DOHH2 (cell line): ENCODE results near the gene TXNDC2.

Experiments
- CTCF ChIP-seq: fragments of 200-600 bp; sonication (generic); IDR thresholded peaks from one replicate; pipeline ENCODE4 v1.5.1; 2014; ENCODE audit warnings: antibody characterized with exemption, mild to moderate bottlenecking, low read depth, low read length; ENCODE audit not compliant: poor library complexity, severe bottlenecking
- EZH2phosphoT487 ChIP-seq: fragments of 200-600 bp; sonication (generic); IDR thresholded peaks from 2 replicates; pipeline ENCODE4 v1.6.1; 2017; ENCODE audit warnings: borderline replicate concordance, mild to moderate bottlenecking, antibody characterized with exemption, low read length, moderate library complexity, mixed read lengths

DNA sequence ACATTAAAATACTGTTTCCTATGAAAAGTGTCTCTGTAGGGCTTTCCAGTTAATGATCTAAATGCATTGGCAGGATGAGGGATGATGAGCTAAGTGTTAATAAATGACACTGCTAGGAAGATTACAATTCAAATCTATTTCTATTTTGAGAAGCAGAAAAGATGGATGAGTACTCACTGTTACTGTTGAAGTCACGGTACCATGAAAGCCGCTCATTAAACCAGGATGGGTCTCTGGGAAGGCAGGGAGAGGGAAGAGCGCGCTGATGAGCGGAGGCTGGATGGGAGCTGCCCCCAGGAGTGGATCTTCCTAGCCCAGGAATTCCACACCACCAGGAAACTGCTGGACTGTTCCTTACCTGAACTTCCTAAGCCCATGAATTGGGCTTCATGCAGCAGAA, 27.1 kb upstream of the TXNDC2 start:
- TF ChIP-seq CTCF (no peak), EZH2phosphoT487 (no peak)
